Heart left ventricle (tissue), 13 donors: ENCODE results near the gene NR1H2.

Experiments used
- POLR2A ChIP-seq, 2 donors: fragments of 450-650 bp; IDR thresholded peaks; one replicate each; pipeline ENCODE4 v1.6.1; 2017; ENCODE audit warnings: antibody characterized with exemption in 2 of 2, mild to moderate bottlenecking in 2 of 2, moderate library complexity in 2 of 2
- TF ChIP-seq, protein P1 (sequence below), 12 donors: fragments of 200-600 bp; sonication (generic) in 4 of 12; IDR thresholded peaks; one replicate each; pipeline versions ENCODE4 v1.5.0 to v1.8.0; 2018 to 2022; ENCODE audit warnings: antibody characterized with exemption in 12 of 12, mild to moderate bottlenecking in 5 of 12
- donor health status: ischemic (EF 13 %, LVEDD 7.1; RV severe dilation, severe dysfunction).
- donor health status: DM: no; HTN: yes; CAD: no.
- donor health status: DM: no; HTN: no; CAD: no.
- donor health status: ischemic (EF 25% LVEDD 6.9; RV normal size, moderate dysfunction).
- donor health status: ischemic (EF 25% LVEDD 5.7; RV mildly dilated, moderate dysfunction).
- donor health status: ischemic (EF 35%, LVEDD 5.7; RV mildly dilated, moderate dysfunction).
- donor health status: nonischemic (EF 11% LVEDD 7.7; RV severe dilation, severe dysfunction).
- donor health status: DM: yes; HTN: yes; CAD: no.
- donor health status: PGD.
- donor health status: ischemic (EF 29% LVEDD 5.4; RV normal size, mild dysfunction).
- donor health status: nonischemic (EF 23%, LVEDD 6.1; RV moderate dilation, normal function).

DNA sequence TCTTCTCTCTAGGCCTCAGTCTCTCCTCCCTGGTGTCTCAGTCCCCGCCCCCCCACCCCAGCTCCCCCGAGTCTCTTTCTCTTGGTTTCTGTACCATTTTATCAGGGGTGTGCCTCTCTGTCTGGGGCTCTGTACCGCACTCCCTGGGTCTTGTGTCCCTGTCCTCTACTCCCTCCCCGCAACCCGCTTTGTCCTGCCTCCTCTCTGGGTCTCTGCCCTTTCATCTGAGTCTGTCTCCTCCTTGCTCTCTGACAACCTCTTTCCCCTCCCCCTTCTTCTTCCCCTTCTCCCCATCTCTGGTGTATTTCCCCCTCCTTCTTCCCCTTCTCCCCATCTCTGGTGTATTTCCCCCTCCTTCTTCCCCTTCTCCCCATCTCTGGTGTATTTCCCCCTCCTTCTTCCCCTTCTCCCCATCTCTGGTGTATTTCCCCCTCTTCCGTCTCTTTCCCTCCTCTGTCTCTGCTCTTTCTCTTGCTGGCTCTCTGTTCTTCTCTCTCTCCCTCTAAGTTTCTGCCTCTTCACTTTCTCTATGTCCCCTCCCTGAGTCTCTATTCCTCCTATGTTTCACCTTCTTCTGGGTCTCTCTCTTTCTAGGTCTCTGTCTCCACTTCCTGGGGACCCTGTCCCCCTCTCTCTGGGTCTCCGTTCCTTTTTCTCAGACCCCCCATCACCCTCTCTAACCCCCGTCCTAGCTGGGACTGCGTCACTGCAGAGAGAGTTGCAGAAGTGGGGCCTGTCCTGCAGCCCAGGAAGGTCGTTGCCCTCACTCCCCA is 44.9 kb upstream of the NR1H2 start:
- TF ChIP-seq POLR2A (IDR thresholded peaks at IDR 0.05), result no peak
- TF ChIP-seq, protein P1, sequence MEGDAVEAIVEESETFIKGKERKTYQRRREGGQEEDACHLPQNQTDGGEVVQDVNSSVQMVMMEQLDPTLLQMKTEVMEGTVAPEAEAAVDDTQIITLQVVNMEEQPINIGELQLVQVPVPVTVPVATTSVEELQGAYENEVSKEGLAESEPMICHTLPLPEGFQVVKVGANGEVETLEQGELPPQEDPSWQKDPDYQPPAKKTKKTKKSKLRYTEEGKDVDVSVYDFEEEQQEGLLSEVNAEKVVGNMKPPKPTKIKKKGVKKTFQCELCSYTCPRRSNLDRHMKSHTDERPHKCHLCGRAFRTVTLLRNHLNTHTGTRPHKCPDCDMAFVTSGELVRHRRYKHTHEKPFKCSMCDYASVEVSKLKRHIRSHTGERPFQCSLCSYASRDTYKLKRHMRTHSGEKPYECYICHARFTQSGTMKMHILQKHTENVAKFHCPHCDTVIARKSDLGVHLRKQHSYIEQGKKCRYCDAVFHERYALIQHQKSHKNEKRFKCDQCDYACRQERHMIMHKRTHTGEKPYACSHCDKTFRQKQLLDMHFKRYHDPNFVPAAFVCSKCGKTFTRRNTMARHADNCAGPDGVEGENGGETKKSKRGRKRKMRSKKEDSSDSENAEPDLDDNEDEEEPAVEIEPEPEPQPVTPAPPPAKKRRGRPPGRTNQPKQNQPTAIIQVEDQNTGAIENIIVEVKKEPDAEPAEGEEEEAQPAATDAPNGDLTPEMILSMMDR (IDR thresholded peaks at IDR 0.05), result no peak
